ENCODE measurements around the gene SLC26A4.

SLC26A4 gene

GRCh38 chr7:107754642-107755041 lies 94.0 kb downstream of the SLC26A4 start:
- no peak for DNase-seq

DNA sequence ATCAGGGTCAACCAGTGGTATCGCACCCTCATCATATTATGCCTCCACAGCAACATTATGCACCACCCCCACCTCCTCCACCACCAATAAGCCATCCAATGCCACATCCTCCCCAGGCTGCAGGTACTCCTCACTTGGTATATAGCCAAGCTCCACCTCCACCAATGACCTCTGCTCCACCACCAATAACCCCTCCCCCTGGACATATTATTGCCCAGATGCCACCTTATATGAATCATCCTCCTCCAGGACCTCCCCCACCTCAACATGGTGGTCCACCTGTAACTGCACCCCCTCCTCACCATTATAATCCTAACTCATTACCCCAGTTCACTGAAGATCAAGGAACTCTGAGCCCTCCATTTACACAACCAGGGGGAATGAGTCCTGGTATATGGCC lies 98.0 kb downstream of the SLC26A4 start:
- no peak for DNase-seq

GRCh38 chr7:107767391-107767790 lies 106.8 kb downstream of the SLC26A4 start:
- DNase-seq: no peak
